Astrocyte of the spinal cord (primary cell): ENCODE measurements around the gene CRACR2B.

Experiments used
- DNase-seq: peaks from one replicate; pipeline ENCODE4 v3.0.0; 2011; ENCODE audit warnings: low read depth, low spot score
- H3K4me3 ChIP-seq: 2 replicates; pipeline ENCODE4 v1.5.1; 2011; ENCODE audit warnings: low read depth, mild to moderate bottlenecking, low read length, moderate library complexity
- in situ Hi-C: cut with HindIII; loops from 2 replicates; pipeline ENCODE4 v1.10.0; 2017; ENCODE audit warnings: low sequenced_read_pairs
- TF ChIP-seq, protein P1 (sequence below): IDR thresholded peaks from 2 replicates; pipeline ENCODE4 v1.5.1; 2012; ENCODE audit warnings: low read depth, mild to moderate bottlenecking, low read length, inconsistent platforms

The CRACR2B gene

DNA sequence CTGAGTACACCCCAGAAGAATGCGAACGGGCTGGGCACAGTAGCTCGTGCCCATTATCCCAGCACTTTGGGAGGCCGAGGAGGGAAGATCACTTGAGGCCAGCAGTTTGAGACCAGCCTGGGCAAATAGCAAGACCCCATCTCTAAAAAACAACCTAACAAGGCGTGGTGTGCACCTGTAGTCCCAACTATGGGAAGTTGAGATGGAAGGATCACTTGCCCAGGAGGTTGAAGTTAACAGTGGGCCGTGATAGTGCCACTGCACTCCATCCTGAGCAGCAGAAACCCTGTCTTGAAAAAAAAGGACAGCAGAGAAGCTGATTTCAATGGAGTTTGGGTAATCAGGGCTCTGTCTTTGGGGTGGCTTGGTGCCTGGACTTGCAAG is 14.7 kb upstream of the CRACR2B start:
- DNase-seq = no peak
- in situ Hi-C loops = no loop called here
- no peak overlapping the region for H3K4me3 ChIP-seq
- TF ChIP-seq, protein P1, sequence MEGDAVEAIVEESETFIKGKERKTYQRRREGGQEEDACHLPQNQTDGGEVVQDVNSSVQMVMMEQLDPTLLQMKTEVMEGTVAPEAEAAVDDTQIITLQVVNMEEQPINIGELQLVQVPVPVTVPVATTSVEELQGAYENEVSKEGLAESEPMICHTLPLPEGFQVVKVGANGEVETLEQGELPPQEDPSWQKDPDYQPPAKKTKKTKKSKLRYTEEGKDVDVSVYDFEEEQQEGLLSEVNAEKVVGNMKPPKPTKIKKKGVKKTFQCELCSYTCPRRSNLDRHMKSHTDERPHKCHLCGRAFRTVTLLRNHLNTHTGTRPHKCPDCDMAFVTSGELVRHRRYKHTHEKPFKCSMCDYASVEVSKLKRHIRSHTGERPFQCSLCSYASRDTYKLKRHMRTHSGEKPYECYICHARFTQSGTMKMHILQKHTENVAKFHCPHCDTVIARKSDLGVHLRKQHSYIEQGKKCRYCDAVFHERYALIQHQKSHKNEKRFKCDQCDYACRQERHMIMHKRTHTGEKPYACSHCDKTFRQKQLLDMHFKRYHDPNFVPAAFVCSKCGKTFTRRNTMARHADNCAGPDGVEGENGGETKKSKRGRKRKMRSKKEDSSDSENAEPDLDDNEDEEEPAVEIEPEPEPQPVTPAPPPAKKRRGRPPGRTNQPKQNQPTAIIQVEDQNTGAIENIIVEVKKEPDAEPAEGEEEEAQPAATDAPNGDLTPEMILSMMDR = no peak

DNA sequence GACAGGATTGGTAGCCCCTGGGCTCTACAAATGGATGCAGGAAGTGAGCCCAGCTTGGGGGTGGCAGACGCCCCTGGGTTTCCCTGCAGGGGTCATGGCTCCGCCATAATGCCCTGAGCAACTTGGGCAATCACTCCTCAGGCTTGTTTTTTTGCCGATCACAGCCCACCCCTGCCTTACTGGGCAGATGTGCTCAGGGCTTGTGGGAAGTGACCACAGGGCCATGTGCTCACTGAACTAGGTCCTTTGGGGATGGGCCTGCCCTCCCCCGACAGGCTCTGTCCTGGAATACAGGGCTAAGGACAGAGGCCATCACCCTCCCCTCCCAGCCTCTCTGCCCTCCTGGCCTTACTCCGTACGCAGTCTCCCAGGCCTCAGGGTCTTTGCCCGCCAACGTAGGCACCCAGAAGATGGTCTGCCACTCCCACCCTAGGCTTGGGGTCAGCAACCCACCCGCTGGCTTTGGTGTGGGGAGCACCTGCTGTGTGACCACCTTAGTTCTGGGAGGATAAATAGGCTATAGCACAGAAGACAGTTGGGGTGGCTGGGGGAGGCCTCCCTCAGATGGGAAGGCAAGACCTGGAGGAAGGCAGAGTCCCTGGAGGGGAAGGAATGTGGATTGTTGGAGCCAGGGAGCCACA is 14.1 kb upstream of the CRACR2B start:
- TF ChIP-seq, protein P1 = no peak
- no peak overlapping the region for H3K4me3 ChIP-seq
- no peak for DNase-seq
- in situ Hi-C loops = no loop called here

- in situ Hi-C loops = no loop called here
- H3K4me3 ChIP-seq = no peak overlapping the region
- TF ChIP-seq, protein P1 = no peak
- DNase-seq = no peak
Measured at GRCh38 chr11:815675-816432, 11.9 kb upstream of the CRACR2B start.

DNA sequence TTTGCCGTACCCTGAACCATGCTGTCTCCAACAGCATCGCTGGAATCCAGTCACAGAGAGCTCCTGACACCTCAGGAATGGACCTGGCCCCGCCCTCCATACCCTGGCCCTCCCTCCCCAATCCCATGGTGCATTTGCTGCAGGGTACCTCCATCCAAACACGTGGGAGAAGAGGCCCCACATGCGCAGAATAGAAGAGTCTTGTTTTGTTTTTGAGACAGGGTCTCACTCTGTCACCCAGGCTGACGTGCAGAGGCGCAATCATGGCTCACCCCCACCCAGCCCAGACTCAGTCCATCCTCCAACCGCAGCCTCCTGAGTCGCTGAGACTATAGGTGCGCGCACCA is 11.3 kb upstream of the CRACR2B start:
- in situ Hi-C loops = no loop called here
- TF ChIP-seq, protein P1 = no peak
- no peak for DNase-seq
- H3K4me3 ChIP-seq = no peak overlapping the region

DNA sequence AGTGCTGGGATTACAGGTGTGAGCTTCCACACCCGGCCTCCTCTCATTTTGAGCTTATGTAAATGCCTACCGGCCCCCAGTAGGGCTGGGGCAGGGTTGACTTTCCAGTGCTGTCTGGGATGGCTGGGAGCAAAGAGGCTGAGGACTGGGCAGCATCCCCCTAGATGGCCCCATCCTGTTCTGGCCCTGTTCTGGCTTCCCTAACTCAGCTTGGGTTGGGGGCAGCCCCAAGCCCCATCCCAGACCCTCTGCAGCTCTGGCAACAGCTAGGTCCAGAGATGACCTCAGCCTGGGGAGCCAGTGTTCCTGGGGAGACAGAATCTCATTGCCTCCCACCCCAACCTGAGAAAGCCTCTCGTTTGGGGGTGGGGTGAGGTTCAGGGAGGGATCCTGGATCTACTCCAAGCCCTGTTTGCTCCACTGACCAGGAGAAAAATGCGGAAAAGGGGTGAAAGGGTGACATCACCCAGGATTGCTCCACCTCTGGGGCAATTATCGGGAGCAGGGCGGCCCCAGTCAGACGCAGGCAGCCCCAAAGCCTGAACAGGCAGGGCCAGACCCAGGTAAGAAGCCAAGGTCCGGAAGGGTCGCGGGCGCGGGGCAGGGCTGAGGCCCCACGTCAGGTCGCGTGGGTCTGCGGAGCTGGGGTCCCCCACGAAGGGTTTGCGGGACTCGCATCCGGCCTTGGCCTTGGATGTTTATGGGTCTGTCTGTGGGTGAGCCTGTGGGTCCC is 9.2 kb upstream of the CRACR2B start, which contains the start of gene PNPLA2:
Gene PNPLA2, plus strand, starts transcription at position 519 of the 733 bp plus-strand sequence. CDS start 805 bp downstream, outside the sequence.
- peak within 1 kb of the TSS; percentile 62 for H3K4me3 ChIP-seq
- TF ChIP-seq, protein P1 = no peak
- in situ Hi-C loops = no loop called here
- no peak for DNase-seq

DNA sequence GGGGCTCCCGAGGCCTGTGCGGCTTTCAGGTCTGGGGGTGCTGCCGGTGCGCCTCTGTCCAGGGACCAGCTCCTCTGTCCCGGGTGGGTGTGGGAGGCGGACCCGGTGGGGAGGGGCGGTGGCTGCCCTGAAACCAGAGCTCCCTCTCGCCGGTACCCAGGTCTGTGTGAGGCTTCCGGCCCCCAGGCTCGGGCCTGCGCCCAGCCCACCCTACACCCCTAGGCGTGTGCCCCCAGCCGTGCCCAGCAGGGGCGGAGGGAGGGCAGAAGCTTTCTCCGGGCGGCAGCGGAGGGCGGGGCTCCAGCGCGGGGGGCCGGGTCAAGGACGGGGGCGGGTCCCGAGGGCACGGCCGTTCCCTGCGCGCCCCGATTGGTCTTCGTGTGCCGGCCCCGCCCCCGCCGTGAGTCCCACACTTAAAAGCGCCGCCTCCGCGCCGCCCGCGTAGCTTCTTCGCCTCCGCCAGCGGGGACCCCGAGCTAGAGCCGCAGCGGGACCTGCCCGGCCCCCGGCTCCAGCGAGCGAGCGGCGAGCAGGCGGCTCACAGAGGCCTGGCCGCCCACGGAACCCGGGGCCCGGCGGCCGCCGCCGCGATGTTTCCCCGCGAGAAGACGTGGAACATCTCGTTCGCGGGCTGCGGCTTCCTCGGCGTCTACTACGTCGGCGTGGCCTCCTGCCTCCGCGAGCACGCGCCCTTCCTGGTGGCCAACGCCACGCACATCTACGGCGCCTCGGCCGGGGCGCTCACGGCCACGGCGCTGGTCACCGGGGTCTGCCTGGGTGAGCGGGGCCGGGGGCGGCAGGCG is 8.4 kb upstream of the CRACR2B start:
- DNase-seq = peak; percentile 83
- TF ChIP-seq, protein P1 = no peak
- in situ Hi-C loops = no loop called here
- peak overlapping the region; percentile 62 for H3K4me3 ChIP-seq
